Stimulated activated CD4-positive, alpha-beta T cell treated with anti-CD3 and anti-CD28 coated beads, Interleukin-15, amount 100 ng/mL, for 1 hour (primary cell): ENCODE measurements around the gene POLR2I.

Experiments used
- DNase-seq, 2 donors: peaks; one replicate each; pipeline ENCODE4 v3.0.0-alpha.2; 2020; ENCODE audit warnings: low read depth in 1 of 2, low spot score in 1 of 2

Gene POLR2I

GRCh38 chr19:36114721-36115452 is at the start of gene POLR2I:
TSS of gene POLR2I (minus strand) at chr19:36114875. CDS start at chr19:36114856, 19 bp downstream.
- peak; percentile 90 to 98 for DNase-seq

- no peak for DNase-seq
These were observed 49.1 kb upstream of the POLR2I start for GRCh38 chr19:36163813-36164212.

- DNase-seq: no peak
These were observed 46.3 kb upstream of the POLR2I start for GRCh38 chr19:36160821-36161596.

- DNase-seq: no peak
These were observed 38.5 kb upstream of the POLR2I start for GRCh38 chr19:36153126-36153525.

- DNase-seq: no peak
These were observed 37.8 kb upstream of the POLR2I start, which contains the start of gene COX7A1 for GRCh38 chr19:36152352-36153091. TSS of gene COX7A1 (minus strand) at chr19:36152447. CDS start at chr19:36152407, 40 bp downstream.

- no peak for DNase-seq
These were observed 37.3 kb upstream of the POLR2I start for GRCh38 chr19:36152019-36152351.

- DNase-seq: no peak
These were observed 36.7 kb upstream of the POLR2I start for GRCh38 chr19:36151144-36152018.

- no peak for DNase-seq
These were observed 35.9 kb upstream of the POLR2I start for GRCh38 chr19:36150586-36150985.

GRCh38 chr19:36149673-36150406 is 35.2 kb upstream of the POLR2I start:
- DNase-seq: no peak

- DNase-seq: no peak
These were observed 29.9 kb upstream of the POLR2I start for GRCh38 chr19:36144624-36145023.

GRCh38 chr19:36142496-36142895 is 27.8 kb upstream of the POLR2I start:
- no peak for DNase-seq

- DNase-seq: no peak
These were observed 27.4 kb upstream of the POLR2I start for GRCh38 chr19:36142046-36142445.

GRCh38 chr19:36141039-36141927 is 26.6 kb upstream of the POLR2I start:
- DNase-seq: peak; percentile 86 to 89

GRCh38 chr19:36140304-36141038 is 25.8 kb upstream of the POLR2I start:
- DNase-seq: peak in 1 of 2 donors; percentile 16

GRCh38 chr19:36139473-36140303 is 25.0 kb upstream of the POLR2I start, which contains the start of gene CAPNS1:
TSS of gene CAPNS1 (plus strand) at chr19:36140066. CDS start at chr19:36141012, 946 bp downstream.
- DNase-seq: peak; percentile 84 to 85

- no peak for DNase-seq
These were observed 24.4 kb upstream of the POLR2I start for GRCh38 chr19:36139120-36139472.

GRCh38 chr19:36136964-36137686 is 22.4 kb upstream of the POLR2I start:
- no peak for DNase-seq
